Osteoblast (primary cell): ENCODE data around the gene SLC19A1. TPM values are rescaled to one million over a fixed set of nuclear protein-coding genes. Genes with fewer than 3 reads are reported as not detected.
A peak's percentile ranks its signal among the peaks of the same experiment; 100 is the strongest.

ENCODE experiments used
- DNase-seq: peaks from one replicate; pipeline ENCODE4 v3.0.0; 2011; ENCODE audit warnings: low spot score, mixed read lengths; ENCODE audit not compliant: insufficient read length; ENCODE audit errors: missing footprints
- H2AFZ ChIP-seq: 2 replicates; pipeline ENCODE4 v1.6.0; 2011; ENCODE audit warnings: mild to moderate bottlenecking, low read length
- H3K27ac ChIP-seq: 2 replicates; pipeline ENCODE4 v1.5.1; 2011; ENCODE audit warnings: mild to moderate bottlenecking, low read depth, low read length, moderate library complexity
- H3K27me3 ChIP-seq: 2 replicates; pipeline ENCODE4 v1.6.0; 2012; ENCODE audit warnings: mild to moderate bottlenecking, control low read depth, inconsistent platforms, low read length, moderate library complexity; ENCODE audit not compliant: insufficient read depth
- H3K36me3 ChIP-seq: 2 replicates; pipeline ENCODE4 v1.5.1; 2011; ENCODE audit warnings: mild to moderate bottlenecking, low read length, control low read depth, moderate library complexity; ENCODE audit not compliant: insufficient read depth
- H3K4me1 ChIP-seq: 2 replicates; pipeline ENCODE4 v1.5.1; 2011; ENCODE audit warnings: mild to moderate bottlenecking, low read length, control low read depth, moderate library complexity; ENCODE audit not compliant: insufficient read depth
- H3K4me2 ChIP-seq: 2 replicates; pipeline ENCODE4 v1.6.0; 2011; ENCODE audit warnings: mild to moderate bottlenecking, low read length; ENCODE audit not compliant: insufficient read depth
- H3K4me3 ChIP-seq: fragments of 200-600 bp; sonication (generic); 3 replicates; pipeline ENCODE4 v1.5.1; 2012; ENCODE audit warnings: mild to moderate bottlenecking, low read length, inconsistent platforms; ENCODE audit not compliant: insufficient read depth
- H3K79me2 ChIP-seq: 2 replicates; pipeline ENCODE4 v1.6.0; 2012; ENCODE audit warnings: mild to moderate bottlenecking, low read length, control low read depth, inconsistent platforms; ENCODE audit not compliant: insufficient read depth
- H3K9me3 ChIP-seq: 2 replicates; pipeline ENCODE4 v1.5.1; 2011; ENCODE audit warnings: low read depth, low read length, control low read depth
- H4K20me1 ChIP-seq: 2 replicates; pipeline ENCODE4 v1.6.0; 2012; ENCODE audit warnings: mild to moderate bottlenecking, low read length, control low read depth; ENCODE audit not compliant: insufficient read depth
- total RNA-seq: library from RNA; depleted of rRNA; stranded (reverse); fragments of >200 nt; gene quantifications from 2 replicates; pipeline ENCODE4 v1.2.3, GENCODE V29; 2012
- TF ChIP-seq, protein P1 (sequence below): IDR thresholded peaks from 2 replicates; pipeline ENCODE4 v1.5.1; 2011; ENCODE audit warnings: mild to moderate bottlenecking, low read depth, low read length, moderate library complexity; ENCODE audit errors: extremely low read depth

Gene SLC19A1
- total RNA-seq, 1 donor: 2.9 TPM

DNA sequence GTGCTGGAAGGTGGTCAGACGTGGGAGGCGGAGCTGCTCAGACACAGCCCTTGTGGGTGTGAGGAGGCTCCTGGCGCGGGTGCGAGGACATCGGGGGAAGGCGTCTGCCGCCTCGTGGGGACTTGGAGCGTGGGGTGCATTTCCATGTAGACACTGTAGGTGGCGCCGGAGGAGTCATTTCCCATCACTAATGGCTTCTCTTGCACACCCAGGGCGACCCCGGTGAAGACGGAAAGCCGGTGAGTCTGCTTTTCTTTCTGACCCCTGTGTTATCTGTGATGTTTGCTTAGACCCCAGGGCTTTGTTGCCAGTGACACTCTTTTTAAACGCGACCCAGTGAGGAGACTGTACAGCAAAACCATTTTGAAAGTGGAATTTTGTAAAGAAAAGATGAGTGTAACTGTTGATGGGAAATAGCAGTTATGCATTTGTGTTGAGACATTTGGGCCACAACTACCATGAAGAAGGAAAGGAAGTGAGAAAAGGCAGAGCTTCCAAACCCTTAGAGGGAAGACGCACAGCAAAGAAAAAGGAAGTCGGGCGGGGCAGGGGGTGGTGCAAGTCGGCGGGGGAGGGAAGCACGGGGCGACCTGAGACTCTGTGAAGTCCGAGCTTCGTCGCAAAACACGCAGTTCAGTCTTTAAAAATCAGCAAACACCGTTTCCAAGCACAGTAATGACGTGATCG, 64.0 kb downstream of the SLC19A1 start:
- H3K4me2 ChIP-seq: peak overlapping the region; percentile 87
- no peaks in the 10 kb centered on the region for H4K20me1 ChIP-seq
- peaks cover 3% of the 10 kb centered on the region for H3K4me1 ChIP-seq
- TF ChIP-seq, protein P1, sequence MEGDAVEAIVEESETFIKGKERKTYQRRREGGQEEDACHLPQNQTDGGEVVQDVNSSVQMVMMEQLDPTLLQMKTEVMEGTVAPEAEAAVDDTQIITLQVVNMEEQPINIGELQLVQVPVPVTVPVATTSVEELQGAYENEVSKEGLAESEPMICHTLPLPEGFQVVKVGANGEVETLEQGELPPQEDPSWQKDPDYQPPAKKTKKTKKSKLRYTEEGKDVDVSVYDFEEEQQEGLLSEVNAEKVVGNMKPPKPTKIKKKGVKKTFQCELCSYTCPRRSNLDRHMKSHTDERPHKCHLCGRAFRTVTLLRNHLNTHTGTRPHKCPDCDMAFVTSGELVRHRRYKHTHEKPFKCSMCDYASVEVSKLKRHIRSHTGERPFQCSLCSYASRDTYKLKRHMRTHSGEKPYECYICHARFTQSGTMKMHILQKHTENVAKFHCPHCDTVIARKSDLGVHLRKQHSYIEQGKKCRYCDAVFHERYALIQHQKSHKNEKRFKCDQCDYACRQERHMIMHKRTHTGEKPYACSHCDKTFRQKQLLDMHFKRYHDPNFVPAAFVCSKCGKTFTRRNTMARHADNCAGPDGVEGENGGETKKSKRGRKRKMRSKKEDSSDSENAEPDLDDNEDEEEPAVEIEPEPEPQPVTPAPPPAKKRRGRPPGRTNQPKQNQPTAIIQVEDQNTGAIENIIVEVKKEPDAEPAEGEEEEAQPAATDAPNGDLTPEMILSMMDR: peak; percentile 82
- H3K27ac ChIP-seq: peak overlapping the region; percentile 37
- H3K4me3 ChIP-seq: peak overlapping the region; percentile 65
- H3K36me3 ChIP-seq: no peaks in the 10 kb centered on the region
- H3K27me3 ChIP-seq: no peaks in the 10 kb centered on the region
- peak overlapping the region; percentile 93 for H2AFZ ChIP-seq
- H3K79me2 ChIP-seq: no peaks in the 10 kb centered on the region
- no peaks in the 10 kb centered on the region for H3K9me3 ChIP-seq
- DNase-seq: peak; percentile 97

DNA sequence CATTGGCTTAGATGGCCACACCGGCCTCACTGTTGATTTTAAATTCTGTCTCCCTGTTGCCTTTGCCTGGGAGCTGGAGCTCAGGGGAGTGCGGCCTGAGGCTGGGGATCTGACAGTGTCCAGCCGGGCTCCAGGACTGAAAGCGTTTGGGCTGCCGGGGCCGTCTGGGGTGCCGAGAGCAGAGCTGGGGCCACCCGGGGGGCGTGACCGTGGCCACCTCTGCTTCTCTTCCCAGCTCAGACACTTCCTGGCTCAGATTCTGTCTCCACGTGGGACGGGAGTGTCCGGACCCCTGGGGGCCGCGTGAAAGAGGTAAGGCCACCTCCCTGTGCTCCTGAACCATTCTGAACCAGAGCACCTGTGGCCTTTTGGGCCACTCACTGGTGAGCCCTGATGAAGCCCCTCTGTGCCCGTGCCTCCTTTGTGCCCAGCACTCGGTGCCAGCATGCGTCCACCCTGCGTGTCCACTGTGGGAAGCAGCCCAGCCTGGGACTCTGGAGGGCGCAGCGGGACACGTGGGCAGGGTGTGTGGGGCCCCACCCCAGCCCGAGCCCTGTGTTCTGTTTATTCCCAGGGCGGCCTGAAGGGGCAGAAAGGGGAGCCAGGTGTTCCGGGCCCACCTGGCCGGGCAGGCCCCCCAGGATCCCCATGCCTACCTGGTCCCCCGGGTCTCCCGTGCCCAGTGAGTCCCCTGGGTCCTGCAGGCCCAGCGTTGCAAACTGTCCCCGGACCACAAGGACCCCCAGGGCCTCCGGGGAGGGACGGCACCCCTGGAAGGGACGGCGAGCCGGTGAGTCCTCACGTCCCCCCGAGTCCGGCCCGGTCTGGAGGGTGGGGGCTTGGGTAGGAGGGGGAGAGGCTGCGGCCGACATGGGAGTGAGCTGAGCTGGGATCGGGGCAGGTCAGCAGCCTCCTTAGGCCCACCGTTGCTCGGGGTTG, 64.8 kb downstream of the SLC19A1 start:
- Histone ChIP-seq H3K36me3 (no peaks in the 10 kb centered on the region), H2AFZ (no peak overlapping the region), H4K20me1 (no peaks in the 10 kb centered on the region)

DNA sequence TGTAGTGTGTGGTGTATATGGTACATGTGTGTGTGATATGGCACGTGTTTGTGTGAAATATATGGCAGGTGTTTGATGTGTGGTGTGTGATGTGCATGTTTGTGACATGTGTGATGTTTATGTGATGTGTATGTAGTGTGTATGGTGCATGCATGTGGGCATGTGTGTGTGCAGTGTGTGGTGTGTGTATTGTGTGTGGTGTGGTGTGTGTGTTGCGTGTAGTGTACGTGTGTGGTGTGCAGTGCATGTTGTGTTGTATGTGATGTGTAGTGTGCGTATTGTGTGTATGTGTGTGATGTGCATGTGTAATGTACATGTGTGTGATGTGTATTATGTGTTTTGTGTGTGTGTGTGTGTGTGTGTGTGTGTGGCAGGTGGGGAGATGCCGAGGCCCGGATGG, 65.7 kb downstream of the SLC19A1 start:
- H4K20me1 ChIP-seq: no peaks in the 10 kb centered on the region
- H3K27me3 ChIP-seq: no peaks in the 10 kb centered on the region
- no peak overlapping the region for H3K4me2 ChIP-seq
- no peaks in the 10 kb centered on the region for H3K9me3 ChIP-seq
- H3K4me3 ChIP-seq: no peak overlapping the region
- peaks cover 5% of the 10 kb centered on the region for H3K4me1 ChIP-seq
- no peak for DNase-seq
- no peaks in the 10 kb centered on the region for H3K36me3 ChIP-seq
- no peak overlapping the region for H3K27ac ChIP-seq
- no peak overlapping the region for H2AFZ ChIP-seq
- TF ChIP-seq, protein P1: no peak
- H3K79me2 ChIP-seq: no peaks in the 10 kb centered on the region

More for the DNA sequence above, 64.8 kb downstream of the SLC19A1 start:
- H3K79me2 ChIP-seq: no peaks in the 10 kb centered on the region
- no peak overlapping the region for H3K27ac ChIP-seq
- peaks cover 3% of the 10 kb centered on the region for H3K4me1 ChIP-seq
- no peak overlapping the region for H3K4me3 ChIP-seq
- H3K4me2 ChIP-seq: peak overlapping the region; percentile 87
- H3K9me3 ChIP-seq: no peaks in the 10 kb centered on the region
- H3K27me3 ChIP-seq: no peaks in the 10 kb centered on the region
- TF ChIP-seq, protein P1: no peak
- DNase-seq: no peak
